ENCODE results near the gene INS. TPM values are rescaled to one million over a fixed set of nuclear protein-coding genes. Genes with fewer than 3 reads are reported as not detected.
A peak's percentile ranks its signal among the peaks of the same experiment; 100 is the strongest.

INS gene
- total and polyA plus RNA-seq, 2 of the 13 experiments (the other 11 are each of a cell fraction or from before 2014, with no cell fraction given): not detected

DNA sequence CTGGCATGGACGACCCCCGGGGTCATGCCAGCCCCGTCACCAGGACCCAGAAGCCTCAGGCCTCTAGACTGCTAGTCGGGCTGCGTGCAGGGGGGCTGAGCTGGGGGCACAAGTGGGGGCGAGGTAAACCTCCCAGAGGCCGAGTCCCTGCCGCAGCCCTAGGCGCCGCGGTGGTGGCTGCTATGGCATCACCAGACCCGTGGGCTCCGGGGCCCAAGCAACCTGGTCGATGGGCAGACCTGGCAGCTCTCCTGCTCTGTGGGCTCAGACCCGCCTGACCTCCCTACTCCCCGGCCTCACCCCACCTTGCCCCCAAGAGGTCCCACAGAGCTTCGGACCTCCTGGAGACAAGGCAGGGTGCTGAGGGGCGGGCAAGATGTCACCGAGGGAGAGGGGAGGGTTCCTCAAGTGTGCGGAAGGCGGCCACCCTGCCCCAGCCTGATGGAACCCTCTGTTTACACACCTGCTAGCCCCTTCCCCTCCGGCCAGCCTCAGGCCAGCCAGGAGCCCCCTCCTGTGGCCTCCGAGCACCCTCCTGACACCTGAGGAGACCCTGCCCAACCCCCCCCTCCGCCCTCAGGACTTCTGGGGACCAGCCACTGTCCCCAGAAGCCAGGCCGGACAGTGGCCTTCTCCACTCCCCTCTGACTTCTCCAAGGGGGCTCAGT lies 31.2 kb downstream of the INS start:
- ChIA-PET POLR2A (interaction anchor here (0.8 to 1.4 kb wide), 5 partner anchors 7 to 143 kb away, joined by 3 to 4 read pairs (median 4); partner anchors contain the start of gene IGF2), CTCF (ENCODE audit: low intra/inter-chr PET ratio, low total read pairs) (no interaction called here)
- Histone ChIP-seq H3K36me3 (replicated peaks in 1 of 2; ENCODE audit: control insufficient read depth in 1 of 2, insufficient read depth in 2 of 2, low read length in 2 of 2) (peaks cover 20 to 38% of the 10 kb centered on the region in 2 experiments; a peak in 4 of 5 replicates), H3K4me2 (ENCODE audit: low read depth, low read length) (no peak overlapping the region), H3K79me2 (ENCODE audit: insufficient read depth, low read length) (no peaks in the 10 kb centered on the region), H3K4me3 (replicated peaks in 1 of 3; ENCODE audit: insufficient read depth in 1 of 3, low read depth in 2 of 3, low read length in 3 of 3) (no peak overlapping the region), H4K20me1 (ENCODE audit: insufficient read depth, low read length) (peaks cover 42% of the 10 kb centered on the region), H3K9ac (ENCODE audit: insufficient read depth, low read depth, low read length) (no peak overlapping the region), H3K9me3 (ENCODE audit: low read length) (no peaks in the 10 kb centered on the region), H3K27me3 (ENCODE audit: control insufficient read depth in 1 of 2, insufficient read depth in 2 of 2, low read length in 2 of 2) (no peaks in the 10 kb centered on the region), H3K27ac (ENCODE audit: extremely low read length, insufficient read depth, low read length) (no peak overlapping the region), H2AFZ (ENCODE audit: low read length) (no peak overlapping the region), H3K4me1 (ENCODE audit: insufficient read depth, low read length) (peaks cover 11% of the 10 kb centered on the region; the same call in 1 of the 2 replicates)
- DNase-seq (ENCODE audit: low spot score) (no peak), FAIRE-seq (no peak), ATAC-seq (peak; percentile 2; the same call in 2 of the 3 replicates)
- in situ Hi-C loops (cut with HindIII; ENCODE audit: extremely low pct_ligation_motif_present, low pct_unique_long_range_greater_than_20kb) (no loop called here), intact Hi-C loops (cut with micrococcal nuclease; ENCODE audit: unreplicated experiment) (no loop called here)
- BruUV-seq (replicated peaks): no TSS peak
- WGBS (ENCODE audit: low lambda C conversion rate): 89% methylated on average over 1 of the region's 25 CpGs
- TF ChIP-seq POLR2AphosphoS5 (IDR thresholded peaks at IDR 0.05; ENCODE audit: low read depth, low read length): peak; percentile 92
- TF ChIP-seq ZNF331 (CRISPR knock-in tag; IDR thresholded peaks at IDR 0.05): 0 out of 2 replicates have a peak, but pooled peaks have one; percentile 19
- TF ChIP-seq ZNF670 (CRISPR knock-in tag; IDR thresholded peaks at IDR 0.05; ENCODE audit: borderline replicate concordance): peak; percentile 42; the same call in 1 of the 2 replicates
- no peak for TF ChIP-seq CBX5 (CRISPR knock-in tag; IDR thresholded peaks at IDR 0.05; ENCODE audit: borderline replicate concordance)
- TF ChIP-seq JARID2 (CRISPR knock-in tag; IDR thresholded peaks at IDR 0.05; ENCODE audit: insufficient replicate concordance): no peak
- no peak for TF ChIP-seq ZMYM2 (CRISPR knock-in tag; IDR thresholded peaks at IDR 0.05)
- TF ChIP-seq BORCS8-MEF2B (CRISPR knock-in tag; IDR thresholded peaks at IDR 0.05): 0 out of 2 replicates have a peak, but pooled peaks have one; percentile 43
- TF ChIP-seq ZNF687 (CRISPR knock-in tag; IDR thresholded peaks at IDR 0.05): peak; percentile 71
- no peak for TF ChIP-seq HNF4G (IDR thresholded peaks at IDR 0.05; ENCODE audit: borderline replicate concordance, low read depth, low read length)
- TF ChIP-seq HNF4G (CRISPR knock-in tag; IDR thresholded peaks at IDR 0.05; ENCODE audit: borderline replicate concordance, low read depth): no peak
- no peak for TF ChIP-seq EP300 (IDR thresholded peaks at IDR 0.05; ENCODE audit: low read depth in 2 of 2, low read length in 2 of 2)
- no peak for TF ChIP-seq EP300 (CRISPR knock-in tag; IDR thresholded peaks at IDR 0.05; ENCODE audit: borderline replicate concordance)
- TF ChIP-seq, protein P1, sequence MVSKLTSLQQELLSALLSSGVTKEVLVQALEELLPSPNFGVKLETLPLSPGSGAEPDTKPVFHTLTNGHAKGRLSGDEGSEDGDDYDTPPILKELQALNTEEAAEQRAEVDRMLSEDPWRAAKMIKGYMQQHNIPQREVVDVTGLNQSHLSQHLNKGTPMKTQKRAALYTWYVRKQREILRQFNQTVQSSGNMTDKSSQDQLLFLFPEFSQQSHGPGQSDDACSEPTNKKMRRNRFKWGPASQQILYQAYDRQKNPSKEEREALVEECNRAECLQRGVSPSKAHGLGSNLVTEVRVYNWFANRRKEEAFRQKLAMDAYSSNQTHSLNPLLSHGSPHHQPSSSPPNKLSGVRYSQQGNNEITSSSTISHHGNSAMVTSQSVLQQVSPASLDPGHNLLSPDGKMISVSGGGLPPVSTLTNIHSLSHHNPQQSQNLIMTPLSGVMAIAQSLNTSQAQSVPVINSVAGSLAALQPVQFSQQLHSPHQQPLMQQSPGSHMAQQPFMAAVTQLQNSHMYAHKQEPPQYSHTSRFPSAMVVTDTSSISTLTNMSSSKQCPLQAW (CRISPR knock-in tag; IDR thresholded peaks at IDR 0.05): peak; percentile 58; the same call in 1 of the 2 replicates
- TF ChIP-seq ZNF556 (CRISPR knock-in tag; IDR thresholded peaks at IDR 0.05; ENCODE audit: borderline replicate concordance): peak; percentile 20; the same call in 1 of the 2 replicates
- TF ChIP-seq, protein P2, sequence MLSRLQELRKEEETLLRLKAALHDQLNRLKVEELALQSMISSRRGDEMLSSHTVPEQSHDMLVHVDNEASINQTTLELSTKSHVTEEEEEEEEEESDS (CRISPR knock-in tag; IDR thresholded peaks at IDR 0.05; ENCODE audit: borderline replicate concordance): 0 out of 2 replicates have a peak, but pooled peaks have one; percentile 64
- 0 out of 2 replicates have a peak, but pooled peaks have one; percentile 8 for TF ChIP-seq CTCF (CRISPR knock-in tag; IDR thresholded peaks at IDR 0.05)

Data from HepG2 (cell line).